Activated CD4-positive, CD25-positive, alpha-beta regulatory T cell treated with anti-CD3 and anti-CD28 coated beads, Interleukin-2, amount 50 U/mL, for 16 hours (primary cell): ENCODE data around the gene CR1L.
"Not testable (repeated sequence)": the region's sequence is repeated elsewhere in the genome, so short reads cannot be mapped to it uniquely, and the experiment has no call there.

Source experiments
- DNase-seq: peaks from one replicate; pipeline ENCODE4 v3.0.0-alpha.2; 2020; ENCODE audit warnings: low read depth, low spot score

Gene CR1L

DNA sequence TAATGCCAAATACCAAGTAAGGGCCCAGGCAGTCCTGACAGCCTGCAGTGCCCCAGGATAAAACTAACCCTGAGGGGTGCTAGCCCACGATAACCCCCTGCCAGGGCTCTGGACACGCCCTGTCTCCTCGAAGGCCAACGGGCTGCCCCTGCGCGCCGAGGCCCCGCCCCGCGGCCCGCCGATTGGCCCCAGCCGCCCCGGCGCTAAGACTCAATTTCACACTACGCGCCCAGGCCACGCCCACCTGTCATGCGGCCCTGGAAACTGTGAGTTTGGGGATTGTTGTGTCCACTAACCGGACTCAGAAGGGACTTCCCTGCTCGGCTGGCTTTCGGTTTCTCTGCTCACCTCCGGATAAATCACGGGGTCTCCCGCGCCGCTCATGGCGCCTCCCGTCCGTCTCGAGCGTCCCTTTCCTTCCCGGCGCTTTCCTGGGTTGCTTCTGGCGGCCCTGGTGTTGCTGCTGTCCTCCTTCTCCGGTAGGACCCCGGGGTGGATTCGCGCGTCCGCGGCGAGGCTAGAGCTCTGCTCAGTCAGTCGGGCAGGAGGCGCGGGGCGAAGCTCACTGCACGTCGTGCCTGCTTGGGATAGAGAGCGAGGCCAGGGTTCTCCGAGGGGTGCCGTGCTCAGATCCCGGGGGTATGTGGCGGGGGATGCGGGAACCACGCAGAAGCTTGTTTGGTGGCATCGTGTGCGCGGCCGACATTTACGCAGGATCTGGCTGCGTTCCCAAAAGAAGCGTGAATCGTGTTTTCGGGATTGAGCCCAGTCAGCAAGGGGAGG lies at the start of gene CR1L:
Gene CR1L, plus strand, starts transcription at position 282 of the 783 bp plus-strand sequence. Its CDS starts 101 bp downstream, at position 383.
- peak; percentile 32 for DNase-seq

DNA sequence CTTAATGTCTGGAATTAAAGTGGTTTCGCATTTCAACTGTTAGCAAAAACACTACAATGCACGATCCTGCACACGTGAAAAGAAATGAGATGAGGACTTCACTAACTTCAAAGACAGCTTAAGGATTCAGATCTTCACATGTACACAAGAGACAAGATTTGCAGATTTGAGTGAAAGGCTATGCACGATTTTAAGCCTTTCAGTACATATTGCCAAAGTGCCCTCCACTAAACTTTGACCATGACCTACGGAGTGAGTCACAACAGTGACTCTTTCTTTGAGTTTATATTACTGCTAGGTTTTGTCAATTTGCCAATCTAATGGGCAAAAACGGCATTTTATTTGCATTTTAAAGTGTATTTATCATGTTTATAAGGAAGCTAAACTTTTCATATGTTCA lies 41.2 kb upstream of the CR1L start:
- no peak for DNase-seq

DNA sequence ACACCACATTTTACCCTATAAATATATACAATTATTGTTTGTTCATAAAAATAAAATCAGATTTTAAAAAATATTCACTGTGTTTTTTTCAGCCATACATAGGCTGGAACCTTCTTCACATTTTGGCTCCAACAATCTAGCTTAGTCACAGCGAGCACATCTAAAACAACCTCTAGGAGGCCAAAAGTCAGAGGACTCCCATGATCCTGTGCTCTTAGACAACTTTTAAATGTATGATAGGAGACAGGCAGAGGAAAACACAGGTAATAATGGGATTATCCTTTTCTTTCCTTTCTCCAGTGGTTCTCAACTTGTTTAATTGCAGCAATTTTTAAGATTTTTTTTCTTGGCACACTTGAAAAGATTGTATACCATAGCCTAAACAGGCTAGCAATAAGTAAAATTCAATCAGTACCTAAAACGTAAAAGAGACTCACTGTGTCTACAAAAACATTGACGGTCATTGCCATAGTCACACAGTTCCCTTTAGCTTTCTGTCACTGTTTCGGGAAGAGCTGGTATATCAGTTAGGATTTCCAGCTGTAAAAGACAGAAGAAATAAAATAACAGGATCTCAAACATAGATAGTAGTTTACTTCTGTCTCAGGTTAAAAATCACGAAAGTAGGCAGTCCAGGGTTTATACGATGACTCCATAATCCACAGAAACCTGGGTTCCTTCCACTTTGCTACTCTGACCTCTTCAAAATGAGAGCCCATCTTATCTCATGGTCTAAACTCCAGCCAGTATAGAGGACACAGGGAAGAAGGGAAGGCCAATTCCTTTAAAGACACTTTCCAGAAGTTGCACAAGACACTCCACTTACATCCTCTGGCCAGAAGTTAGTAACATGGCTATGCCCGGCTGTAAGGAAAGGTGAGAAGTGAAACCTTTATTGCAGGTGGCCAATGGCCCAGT lies 39.2 kb upstream of the CR1L start:
- no peak for DNase-seq

DNA sequence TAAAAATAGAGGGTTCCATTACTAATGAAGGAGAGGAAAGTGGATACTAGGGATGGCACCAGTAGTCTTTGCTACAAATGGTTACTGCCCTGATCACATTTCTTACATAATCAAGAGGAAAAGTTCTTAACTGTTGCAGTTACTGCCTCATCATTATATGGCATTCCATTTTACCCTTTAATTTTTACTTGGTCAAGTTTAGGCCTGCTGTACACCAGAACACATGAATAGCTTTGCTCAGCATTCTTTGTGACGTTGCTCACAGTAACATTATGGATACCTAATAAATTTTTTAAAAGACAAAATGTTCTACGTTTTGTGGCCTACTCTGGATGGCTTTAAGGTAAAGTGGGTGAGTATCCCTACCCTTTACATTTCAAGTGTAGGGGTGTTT lies 38.6 kb upstream of the CR1L start:
- DNase-seq, result no peak

DNA sequence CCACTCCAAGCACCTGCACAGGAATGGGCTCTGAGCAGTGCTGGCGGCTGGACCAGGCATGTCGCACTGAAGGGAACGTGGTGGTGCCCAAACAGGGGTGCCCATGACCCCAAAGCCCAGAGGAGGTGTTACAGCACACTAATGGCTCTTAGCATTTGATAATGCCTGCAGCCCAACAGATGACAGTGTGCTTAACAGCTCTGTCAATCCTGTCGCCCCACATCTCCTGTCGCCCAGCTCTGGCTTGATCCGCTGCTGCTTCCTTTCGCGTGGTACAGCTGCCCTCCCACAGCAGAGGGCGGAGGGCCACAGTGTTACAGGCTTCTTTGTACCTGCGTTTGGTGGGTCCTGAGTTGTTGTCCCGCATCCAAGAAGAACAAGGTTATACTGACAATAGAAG lies 32.2 kb upstream of the CR1L start:
- no peak for DNase-seq

DNA sequence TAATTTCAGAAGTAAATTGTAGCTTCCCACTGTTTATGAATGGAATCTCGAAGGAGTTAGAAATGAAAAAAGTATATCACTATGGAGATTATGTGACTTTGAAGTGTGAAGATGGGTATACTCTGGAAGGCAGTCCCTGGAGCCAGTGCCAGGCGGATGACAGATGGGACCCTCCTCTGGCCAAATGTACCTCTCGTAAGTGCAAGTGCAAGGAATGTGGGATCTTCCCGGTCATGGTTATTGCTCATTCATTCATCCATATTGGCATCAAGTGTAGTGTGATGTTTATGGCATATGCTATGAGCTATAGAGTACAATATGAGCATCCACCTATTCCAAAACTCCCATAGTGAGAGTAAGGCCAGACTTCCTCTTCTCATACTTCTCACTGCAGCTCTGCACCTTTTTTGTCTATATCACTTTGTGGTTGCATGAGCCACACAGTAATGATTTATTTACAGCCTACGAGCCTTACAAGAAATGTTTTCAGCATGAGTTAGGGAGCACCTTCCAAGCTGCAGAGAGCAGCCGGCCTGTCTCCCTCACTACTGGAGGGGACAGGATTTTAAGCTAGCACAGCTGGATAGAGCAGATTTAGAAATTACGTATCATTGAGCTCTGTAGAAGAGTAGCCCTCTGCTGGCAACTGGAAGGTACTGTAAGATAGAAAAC lies 24.9 kb upstream of the CR1L start:
- DNase-seq, result no peak

DNA sequence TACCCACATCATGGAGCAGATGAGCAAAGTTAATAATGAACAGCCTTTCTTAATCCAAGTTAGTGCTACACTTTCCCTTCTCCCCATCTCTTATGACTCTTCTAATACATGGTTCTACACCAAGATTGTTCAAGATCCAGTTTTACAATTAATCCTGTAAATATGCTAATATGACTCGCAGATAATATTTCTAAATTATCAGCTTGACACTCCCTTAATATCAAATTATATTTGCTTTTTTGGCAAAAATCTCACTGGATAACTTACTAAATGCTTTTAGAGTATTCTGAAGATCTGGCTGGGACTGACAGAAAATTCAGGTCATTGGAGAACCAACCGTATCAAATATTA lies 24.4 kb upstream of the CR1L start:
- no peak for DNase-seq

DNA sequence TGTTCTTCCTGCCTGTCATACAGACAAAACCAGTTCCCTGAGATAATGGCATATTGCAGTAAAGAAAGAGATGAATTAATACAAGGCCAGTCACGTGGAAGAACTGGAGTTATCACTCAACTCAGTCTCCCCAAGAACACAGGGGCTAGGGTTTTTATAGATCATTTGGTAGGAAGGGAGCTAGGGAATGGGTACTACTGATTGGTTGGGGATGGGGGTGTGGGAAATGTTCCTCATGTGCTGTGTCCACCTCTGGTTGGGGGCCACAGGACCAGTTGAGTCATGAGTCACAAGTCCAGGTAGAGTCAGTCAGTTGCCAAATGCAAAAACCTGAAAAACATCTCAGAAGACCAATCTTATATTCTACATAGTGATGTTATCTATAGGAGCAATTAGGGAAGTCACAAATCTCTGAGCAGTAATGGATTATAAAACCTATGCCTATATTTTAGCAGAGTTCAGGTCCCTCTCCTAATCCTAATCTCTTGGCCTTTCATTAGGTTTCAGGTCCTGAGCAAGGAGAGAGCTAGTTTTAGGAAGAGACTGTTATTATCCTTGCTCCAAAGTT lies 19.3 kb upstream of the CR1L start:
- not testable (repeated sequence) for DNase-seq

DNA sequence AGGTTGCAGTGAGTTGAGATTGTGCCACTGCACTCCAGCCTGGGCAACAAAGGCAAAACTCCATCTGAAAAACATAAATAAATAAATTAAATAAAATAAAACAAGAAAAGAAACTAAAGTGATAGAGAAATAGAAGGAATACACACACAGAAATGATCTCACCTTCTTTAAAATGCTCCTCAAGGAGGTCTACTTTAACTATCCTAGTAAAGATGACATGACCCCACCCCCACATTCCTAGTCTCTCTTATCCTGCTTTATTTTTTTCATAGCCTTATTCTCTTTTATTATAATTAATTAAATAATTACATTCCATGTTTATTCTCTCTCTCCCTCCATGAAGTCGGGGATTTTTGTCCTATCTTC lies 18.0 kb upstream of the CR1L start:
- DNase-seq, result no peak

DNA sequence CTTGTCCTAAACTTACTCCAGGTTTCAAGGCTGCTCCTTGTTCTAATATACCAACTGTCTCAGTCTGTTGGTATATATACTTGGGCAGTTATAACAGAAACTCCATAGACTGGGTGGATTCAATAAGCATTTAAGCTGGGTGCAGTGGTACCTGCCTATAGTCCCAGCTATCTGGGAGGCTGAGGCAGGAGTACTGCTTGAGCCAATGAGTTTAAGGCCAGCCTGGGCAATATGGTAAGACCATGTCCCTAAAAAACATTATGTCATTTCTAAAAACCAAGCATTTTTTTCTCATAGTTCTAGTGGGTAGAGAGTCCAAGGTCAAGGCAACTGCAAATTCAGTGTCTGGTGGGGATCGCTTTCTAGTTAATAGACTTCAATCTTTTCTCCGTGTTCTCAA lies 17.4 kb upstream of the CR1L start:
- DNase-seq, result no peak

DNA sequence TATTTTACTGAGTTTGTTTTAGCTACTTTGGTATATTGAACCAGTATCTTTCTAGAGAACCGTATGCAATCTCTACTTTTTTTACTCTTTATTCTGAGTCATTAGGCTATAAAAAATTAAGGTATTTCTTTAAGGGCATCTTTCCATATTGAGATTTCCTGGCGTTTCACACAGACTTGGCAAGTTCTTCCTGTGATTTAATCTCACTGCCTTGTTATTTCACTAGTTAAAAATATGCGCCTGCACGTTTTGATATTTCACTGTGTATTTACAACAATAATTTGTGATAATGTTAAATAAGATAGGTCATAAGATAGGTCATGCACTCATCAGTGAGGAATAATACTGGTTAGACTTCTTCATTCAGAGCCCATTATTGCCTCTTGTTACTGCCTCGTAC lies 16.2 kb upstream of the CR1L start:
- no peak for DNase-seq

DNA sequence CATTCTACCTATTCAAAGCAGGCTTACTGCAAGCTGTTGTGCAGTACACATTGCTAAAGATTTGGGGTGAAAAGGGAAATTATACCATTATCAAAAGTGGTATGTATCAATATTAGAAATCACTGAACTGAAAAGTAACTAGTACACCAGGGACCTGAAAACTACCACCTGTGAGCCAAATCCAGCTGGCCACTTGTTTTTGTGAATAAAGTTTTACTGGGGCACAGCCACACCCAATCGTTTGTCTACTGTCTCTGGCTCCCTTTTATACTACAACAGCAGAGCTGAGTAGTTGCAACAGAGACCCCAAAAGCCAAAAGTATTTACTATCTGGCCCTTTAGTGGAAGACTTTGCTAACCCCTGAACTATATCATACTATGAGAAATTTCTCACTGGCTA lies 13.8 kb upstream of the CR1L start:
- DNase-seq, result no peak

DNA sequence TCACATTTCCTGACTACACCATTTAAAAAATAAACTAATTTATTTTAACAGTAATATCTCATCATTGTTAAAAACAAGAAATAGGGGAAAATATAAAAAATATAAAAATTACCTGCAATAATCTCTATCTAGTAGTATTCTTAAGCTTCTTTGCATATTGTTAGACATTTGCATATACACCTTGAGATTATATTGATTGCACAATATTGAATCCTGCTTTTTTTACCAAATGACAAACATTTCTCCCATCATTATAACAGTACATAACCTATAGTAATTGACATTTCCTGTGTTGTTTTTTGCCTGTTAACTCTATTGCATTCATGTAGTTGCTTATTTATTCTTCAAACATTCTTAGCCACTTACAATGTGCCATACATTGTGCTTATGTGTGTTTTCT lies 11.7 kb upstream of the CR1L start:
- no peak for DNase-seq

DNA sequence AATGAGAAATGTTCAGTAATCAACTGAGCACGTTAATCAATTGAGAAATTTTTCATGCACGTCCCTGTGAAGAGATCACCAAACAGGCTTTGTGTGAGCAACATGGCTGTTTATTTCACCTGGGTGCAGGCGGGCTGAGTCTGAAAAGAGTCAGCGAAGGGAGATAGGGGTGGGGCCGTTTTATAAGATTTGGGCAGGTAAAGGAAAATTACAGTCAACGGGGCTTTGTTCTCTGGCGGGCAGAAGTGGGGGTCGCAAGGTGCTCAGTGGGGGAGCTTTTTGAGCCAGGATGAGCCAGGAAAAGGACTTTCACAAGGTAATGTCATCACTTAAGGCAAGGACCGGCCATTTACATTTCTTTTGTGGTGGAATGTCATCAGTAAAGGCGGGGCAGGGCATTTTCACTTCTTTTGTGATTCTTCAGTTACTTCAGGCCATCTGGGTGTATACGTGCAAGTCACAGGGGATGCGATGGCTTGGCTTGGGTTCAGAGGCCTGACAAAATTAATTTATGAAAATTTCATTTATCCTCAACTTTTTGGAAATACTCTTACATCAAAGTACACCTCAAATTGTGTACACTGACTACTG lies 11.1 kb upstream of the CR1L start:
- DNase-seq, result not testable (repeated sequence)

DNA sequence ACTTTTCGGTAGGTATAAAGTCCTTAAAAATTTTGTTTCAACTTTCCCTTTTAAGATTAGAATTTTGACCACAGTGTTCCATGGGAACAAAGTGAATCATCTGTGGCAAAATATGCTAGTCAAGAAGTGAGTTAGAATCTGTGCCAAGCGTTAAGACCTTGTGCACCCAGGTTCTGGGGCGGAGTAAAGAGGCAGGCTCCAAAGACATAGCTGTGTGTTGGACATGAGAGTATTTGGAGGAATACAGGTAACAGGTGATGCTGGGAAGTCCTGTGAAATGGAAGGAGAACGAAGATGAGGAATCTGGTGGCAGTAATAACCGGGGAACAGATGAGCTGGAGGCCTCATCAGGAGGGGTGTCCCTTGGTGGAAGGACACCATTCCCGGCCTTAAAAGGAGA lies 10.6 kb upstream of the CR1L start:
- DNase-seq, result not testable (repeated sequence)

DNA sequence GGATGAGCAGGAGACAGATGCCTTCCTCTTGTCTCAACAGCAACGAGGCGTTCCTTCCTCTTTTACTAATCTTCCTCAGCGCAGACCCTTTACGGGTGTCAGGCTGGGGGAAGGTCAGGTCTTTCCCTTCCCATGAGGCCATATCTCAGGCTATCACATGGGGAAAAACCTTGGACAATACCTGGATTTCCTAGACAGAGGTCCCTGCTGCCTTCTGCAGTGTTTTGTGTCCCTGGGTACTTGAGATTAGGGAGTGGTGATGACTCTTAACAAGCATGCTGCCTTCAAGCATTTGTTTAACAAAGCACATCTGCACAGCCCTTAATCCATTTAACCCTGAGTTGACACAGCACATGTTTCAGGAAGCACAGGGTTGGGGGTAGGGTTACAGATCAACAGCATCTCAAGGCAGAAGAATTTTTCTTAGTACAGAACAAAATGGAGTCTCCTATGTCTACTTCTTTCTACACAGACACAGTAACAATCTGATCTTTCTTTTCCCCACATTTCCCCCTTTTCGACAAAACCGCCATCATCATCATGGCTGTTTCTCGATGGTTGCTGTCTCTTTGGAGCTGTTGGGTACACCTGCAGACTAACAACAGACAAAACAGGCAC lies 9.3 kb upstream of the CR1L start:
- not testable (repeated sequence) for DNase-seq

DNA sequence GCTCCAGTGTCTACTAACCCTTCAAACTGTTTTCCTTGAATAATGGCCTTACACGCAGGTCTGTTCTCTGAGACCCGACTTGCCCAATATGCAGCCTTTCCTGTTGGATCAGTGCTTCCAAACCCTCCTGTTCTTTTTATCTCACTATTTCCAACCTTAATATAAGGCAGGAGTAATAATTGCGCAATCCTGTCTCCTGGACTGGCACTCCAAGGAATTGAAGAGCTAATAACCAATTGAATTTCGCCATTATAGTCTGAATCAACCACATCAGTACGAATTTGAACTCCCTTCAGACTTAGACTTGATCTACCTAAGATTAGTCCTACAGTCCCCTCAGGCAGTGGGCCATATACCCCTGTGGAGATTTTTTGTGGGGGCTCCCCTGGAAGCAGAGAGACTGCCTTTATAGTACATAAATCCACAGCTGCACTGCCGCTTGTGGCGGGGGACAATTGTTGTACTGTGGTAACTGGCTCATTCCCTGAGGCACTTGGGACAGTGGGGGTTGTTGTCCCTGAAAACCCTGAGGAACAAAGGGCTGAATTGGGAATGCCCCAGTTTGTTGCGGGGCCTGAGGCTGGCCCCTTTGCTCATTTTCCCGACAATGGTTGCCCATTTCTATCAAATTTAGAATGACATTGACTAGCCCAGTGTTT lies 6.3 kb upstream of the CR1L start:
- not testable (repeated sequence) for DNase-seq

DNA sequence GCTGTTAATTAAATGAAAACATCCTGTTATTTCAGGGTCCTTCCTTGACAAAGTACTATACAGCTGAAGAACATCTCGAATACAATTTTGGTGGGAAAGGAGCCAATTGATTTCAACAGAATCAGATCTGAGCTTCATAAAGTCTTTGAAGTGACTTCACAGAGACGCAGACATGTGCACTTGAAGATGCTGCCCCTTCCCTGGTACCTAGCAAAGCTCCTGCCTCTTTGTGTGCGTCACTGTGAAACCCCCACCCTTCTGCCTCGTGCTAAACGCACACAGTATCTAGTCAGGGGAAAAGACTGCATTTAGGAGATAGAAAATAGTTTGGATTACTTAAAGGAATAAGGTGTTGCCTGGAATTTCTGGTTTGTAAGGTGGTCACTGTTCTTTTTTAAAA lies 5.6 kb upstream of the CR1L start:
- not testable (repeated sequence) for DNase-seq

DNA sequence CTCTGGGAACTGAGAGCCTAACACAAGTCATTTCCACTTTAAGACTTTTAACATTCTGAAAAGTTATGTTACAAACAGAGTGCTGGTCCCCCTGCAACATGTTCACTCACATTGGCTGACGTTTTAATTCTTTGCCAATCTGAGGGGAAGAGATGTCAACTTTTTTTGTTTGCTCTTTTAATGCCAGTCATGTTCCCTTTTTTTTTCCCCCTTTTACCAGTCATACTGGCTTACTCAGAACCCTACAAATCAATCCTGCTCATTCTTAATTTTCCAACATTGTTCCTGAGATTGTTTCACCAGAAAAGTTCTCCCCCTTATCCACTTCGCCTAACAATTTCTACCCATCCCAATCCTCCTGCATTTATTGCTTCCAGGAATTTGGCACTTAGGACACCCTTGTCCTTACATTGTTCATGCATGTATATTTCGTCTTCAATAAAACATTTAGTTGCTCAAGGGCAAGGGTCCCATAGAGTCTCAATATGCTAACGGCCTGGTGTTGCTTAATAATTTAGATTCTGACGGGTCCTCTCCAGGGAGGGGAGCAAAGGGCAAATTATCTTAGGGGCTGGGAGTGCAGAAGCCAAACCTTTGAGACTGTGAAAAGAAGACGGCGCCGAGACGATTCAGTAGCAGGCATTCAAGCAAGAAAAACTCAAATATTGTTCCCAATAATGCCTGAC lies 624 bp upstream of the CR1L start:
- no peak for DNase-seq

DNA sequence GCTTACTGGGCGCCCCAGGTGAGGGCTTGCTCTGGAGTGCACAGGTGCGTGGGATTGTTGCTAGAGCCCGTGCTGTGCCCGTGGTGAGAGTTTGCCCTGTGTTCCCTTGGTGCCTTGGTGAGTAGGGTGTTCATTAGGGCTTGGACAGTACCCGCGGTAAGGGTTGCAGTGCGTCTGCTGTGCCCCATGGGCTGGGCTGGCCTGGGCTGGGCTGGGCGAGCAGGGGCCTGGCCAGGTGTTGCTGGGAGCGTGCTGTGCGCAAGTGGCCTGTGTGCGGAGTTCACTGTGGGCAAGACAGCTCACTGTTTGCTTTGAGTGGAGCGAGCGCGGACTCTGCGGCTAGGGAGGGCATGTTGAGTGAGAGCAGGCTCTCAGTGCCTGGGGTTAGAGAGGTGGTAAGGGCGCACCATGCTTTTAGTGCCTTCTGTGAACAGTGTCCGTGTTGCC lies 725 bp downstream of the CR1L start:
- no peak for DNase-seq
